NCI-H748 (cell line): ENCODE results near the gene ANAPC7.
A peak's percentile ranks its signal among the peaks of the same experiment; 100 is the strongest.
"Not testable (repeated sequence)": the region's sequence is repeated elsewhere in the genome, so short reads cannot be mapped to it uniquely, and the experiment has no call there.

ENCODE experiments used
- DNase-seq: peaks from one replicate; lab custom pipeline; 2025; ENCODE audit not compliant: unreplicated experiment; lab: John Stamatoyannopoulos, UW

Gene ANAPC7

DNA sequence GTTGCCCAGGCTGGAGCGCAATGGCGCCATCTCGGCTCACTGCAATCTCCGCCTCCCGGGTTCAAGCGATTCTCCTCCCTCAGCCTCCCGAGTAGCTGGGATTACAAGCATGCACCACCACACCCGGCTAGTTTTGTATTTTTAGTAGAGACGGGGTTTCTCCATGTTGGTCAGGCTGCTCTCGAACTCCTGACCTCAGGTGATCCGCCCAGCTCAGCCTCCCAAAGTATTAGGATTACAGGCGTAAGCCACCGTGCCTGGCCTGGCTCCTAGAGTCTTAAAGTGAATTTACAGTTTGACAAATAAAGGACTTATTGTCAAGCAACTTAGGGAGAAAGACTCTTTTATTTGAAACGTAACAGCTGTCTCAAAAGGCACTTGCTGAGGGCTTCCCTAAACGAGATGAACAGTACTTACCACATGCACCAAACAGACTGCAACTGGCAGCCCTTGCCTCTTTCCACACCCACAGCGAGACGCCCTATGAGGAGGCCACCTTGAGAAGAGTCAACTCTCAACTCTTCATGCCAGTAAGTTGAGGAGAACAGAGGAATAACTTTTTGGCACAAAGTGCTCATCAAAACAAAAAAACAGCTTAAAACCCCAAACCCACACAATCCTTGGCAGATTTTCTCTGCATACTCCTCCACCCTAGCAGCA lies 25.2 kb downstream of the ANAPC7 start:
- DNase-seq: not testable (repeated sequence)

DNA sequence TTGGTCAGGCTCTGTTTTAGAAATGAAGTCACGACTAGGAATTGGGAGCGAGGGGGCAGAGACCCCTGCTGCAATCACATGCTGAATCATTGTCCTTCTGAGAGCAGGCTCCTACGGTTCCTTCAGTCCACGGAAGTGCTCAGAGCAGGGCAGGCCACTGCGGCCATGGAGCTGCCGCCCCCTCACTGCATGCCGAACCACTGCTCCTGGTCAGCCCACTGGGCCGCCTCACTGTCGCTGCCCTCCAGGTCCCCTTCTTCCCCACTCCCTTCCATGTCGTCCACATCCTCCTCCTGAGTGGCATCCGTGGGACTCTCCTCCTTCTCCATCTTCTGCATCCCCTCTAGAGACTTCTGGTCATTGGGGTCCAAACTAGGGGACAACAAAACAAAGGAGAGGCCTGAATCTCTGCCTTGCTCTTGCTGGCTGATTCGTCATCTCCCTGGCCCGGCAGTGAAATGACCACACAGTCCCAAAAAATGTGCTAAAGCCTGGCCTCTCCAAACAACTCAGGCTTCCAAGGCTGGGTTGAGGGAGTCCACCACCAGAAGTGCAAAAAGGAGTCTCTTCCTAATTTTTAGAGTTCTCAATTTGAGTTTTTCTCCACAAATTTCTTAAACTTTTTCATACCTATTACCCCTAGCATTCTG lies 29.4 kb downstream of the ANAPC7 start:
- DNase-seq: no peak

DNA sequence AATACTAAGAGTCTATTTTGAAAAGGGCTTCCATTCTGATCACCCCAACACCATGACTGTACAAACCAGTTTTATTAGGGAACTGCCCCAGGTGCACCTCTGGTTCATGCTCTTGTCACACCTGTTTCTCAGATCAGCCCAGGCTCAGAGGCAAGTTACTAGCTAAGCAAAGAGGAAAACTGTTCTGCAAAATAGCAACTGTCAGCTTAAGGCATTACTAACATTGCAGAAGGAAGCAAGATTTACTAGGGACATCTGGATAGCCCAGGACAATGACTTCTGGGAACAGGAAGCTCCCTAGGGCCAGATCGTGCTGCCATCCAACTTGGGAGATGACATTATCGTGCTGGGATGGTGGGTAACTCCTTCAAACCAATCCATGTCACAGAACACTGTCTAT lies 30.1 kb downstream of the ANAPC7 start:
- DNase-seq: no peak

DNA sequence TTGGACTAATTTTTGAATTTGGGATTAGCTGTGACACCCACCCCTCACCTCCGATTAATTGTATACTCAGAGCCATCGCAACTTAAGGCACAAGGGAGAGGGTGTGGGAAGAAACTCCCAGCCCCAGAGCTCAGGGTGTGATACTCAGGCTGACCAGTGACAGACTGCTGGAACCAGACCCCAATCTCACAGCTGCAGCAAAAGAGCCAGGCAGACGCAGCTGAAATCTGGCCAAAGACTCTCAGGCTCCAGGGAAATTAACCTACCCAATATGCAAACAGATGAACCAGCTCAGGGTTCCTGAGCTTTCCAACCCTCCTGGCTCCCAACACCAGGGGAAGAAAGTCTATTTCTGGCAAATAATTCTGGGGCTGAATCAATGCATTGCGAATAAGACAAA lies 30.5 kb downstream of the ANAPC7 start:
- no peak for DNase-seq

DNA sequence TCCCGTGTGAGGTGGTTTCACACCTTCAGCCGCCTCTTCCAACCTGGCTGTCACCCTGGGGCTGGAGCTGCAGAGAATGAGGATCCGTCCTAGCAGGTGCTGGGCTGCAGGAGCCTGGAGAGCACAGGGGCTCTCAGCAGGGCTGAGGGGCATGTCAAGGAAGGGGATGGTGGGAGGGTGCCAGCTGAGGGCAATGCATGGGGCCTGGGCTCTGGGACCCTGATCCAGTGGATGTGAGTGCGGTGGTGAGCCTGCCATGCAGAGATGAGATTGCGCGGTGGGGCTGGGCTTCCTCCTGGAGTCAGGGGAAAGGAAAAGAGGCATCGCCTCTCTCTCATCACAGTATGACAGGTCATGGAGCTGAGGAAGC lies 31.5 kb downstream of the ANAPC7 start:
- DNase-seq: no peak

DNA sequence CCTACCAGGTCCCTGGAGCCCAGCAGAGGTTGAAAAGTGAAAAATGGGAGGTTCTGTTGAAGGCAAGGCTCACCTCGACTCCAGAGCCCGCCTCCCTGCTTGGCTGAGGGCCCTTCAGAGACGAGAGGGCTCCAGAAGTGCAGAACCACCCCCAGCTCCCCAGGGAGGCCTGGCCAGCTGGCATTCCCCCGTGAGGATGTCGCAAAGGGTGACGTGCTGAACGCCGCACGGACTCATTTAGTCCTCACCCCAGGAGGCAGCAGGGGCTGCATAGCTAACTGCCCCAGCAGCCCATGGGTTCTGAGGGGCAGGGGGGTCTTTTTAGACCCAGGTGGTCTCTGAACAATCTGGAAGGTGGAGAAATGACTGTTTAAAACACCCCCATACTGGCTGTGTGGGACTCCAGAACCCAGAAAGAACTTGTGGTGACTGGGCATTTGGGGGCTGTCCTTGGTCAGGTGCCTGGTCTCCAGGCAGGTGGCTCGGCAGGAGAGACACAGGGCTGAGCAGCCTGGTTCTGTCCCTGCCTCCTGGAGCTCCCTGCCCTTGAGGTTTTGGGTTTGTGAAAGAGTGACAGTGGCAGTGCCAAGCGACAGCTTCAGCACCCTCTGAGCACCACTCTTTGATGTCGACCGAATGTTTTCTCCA lies 32.0 kb downstream of the ANAPC7 start:
- no peak for DNase-seq

DNA sequence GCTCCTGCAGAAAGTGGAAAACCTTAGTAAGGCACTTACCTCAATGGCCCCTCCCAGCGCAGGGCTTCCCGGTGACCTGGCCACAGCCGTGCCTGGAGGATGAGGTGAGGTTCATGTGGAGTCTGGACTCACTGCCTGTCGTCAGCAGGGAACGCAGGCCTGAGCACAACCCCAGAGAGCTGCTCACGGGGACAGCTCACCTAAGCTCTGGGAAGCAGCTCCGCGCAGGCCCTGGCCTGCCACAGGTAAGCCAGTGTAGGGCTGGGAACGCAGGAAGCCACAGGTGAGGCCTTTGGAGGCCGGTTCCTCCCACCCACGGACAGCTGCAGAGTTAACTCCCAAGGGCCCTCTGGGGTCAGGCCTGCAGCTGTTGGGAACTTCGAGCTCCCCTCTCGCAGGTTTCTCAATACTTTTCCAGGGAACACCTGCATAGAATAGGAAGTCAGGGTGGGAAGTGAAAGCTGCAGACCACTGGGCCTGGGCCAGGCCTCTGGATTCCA lies 32.7 kb downstream of the ANAPC7 start:
- DNase-seq: no peak

DNA sequence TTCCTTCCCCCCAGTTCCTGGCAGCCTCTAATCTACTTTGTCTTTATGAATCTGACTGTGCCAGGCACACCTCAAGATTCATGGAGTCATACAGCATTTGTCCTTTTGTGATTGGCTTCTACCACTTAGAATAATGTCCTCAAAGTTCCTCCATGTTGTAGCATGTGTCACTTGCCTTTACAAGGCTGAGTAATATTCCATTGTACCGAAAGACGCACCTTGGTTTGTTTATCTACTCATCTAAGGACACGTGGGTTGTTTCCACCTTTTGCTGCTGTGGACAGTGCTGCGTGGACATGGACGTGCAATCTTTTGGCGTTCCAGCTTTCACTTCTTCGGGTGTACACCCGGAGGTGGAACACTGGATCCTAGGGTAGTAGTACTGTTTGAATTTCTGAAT lies 33.5 kb downstream of the ANAPC7 start:
- no peak for DNase-seq

DNA sequence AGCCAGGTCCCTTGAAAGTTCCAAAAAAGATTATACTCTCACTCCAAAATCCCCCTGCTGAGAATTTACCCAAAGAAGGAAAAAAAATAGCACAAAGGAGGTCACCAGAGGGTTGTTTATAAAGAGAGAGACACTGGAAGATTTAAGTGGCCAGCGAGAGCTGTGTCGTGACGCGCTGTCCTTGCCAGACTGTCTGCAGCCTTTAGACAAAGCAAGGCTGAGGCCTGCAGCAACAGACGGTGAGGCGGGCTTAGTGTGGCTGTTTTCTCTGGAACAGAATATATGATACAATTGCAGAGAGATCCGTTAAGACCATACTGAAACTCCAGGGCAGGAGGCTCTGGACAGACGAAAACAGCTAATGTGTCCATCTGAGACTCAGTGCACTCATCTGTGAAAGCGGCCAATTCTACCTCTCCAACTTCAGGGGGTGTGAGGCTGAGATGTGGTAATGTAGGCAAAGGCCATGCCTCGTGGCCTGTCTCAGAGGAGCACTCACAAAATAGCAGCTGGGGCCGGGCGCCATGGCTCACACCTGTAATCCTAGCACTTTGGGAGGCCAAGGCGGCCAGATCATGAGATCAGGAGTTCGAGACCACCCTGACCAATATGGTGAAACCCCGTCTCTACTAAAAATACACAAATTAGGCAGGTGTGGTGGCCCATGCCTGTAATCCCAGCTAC lies 36.2 kb downstream of the ANAPC7 start:
- no peak for DNase-seq

DNA sequence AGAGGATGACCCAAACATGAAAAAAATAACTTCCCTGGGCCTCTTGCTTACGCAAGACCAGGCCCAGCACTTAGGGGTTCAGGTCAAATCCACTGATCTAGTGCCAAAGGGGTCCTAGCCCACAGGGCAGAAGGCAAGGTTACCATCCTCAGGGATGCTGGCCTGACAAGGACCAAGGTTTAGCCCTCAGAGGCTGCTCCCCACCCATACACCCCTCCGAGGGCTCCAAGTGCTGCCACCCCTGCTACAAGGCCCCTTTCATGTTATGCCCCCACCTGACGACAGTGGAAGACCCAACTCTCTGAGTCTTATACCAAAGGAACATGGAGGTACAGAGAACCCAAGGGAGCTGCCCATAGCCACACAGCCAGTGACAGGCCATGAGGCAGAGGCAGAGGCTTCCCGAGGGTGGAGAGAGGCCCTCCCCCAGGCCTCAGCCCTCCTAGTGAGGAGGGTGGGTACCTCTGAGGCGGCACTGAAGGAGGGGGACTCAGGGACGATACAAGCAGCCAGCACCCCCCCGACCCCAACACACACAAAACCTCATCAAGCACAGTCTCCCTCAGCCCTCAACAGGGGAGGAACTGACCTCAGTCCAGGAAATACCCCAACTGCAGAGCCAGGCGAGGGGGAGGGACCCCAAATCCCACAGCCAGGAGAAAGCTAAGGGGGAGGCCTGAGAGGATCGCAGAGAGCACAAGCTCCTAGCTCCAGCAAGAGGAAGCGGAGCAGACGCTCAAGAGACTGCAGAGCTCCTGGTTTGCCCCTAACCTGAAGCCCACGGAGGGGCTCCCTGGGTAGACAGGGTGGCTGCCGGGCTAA lies 37.0 kb downstream of the ANAPC7 start:
- no peak for DNase-seq

DNA sequence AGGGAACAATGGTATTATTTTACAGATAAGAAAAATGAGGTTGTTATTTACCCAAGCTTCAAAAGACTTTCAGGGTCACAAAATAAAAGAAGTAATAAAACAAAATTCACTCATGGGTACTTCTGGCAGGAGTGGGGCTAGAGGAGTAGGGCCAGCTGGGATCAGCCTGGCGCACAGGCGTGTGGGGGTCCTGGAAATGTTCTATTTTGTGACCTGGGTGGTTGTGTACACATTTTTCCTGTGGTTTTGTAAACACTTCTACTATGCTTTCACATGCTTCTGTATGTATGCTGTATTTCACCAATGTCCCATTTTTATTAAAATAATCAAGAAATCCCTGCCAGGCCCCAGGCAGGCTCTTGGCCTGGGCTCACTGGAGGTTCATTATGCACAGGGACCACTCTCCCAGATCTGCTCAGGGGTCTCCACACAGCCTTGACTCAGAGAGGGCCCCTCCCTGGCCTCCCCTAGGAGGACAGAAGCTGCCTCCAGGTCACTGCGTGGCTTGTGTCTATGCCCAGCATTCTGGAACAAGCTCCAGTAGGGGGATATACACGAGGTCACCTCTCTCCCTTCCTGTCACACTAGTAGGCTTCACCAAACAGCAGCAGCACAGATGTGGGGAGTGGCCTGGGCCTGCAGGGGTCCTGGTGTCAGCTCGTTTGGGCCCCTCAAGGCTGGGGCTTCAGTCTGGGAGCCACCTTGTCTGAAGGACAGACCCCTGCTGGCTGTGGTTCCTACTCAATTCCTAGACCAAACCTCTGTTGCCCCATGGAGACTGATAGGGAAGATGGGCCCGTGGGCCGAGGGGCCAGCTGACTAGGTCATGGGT lies 37.8 kb downstream of the ANAPC7 start:
- no peak for DNase-seq

DNA sequence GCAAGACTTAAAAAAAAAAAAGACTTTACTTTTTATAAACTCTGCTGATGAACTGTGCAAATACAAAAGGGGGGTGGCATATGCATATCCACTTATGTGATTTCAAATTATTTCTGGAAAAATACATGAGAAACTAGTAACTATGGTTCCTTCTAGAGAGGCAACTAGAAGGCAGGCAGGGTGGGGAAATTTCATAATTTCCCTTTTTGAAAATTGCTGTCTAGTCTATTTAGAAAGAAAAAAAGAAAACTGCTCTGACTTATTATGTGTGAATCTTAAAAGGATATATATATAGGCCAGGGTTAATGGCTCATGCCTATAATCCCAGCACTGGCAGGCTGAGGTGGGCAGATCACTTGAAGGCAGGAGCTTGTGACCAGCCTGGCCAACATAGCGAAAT lies 42.3 kb downstream of the ANAPC7 start:
- DNase-seq: no peak

DNA sequence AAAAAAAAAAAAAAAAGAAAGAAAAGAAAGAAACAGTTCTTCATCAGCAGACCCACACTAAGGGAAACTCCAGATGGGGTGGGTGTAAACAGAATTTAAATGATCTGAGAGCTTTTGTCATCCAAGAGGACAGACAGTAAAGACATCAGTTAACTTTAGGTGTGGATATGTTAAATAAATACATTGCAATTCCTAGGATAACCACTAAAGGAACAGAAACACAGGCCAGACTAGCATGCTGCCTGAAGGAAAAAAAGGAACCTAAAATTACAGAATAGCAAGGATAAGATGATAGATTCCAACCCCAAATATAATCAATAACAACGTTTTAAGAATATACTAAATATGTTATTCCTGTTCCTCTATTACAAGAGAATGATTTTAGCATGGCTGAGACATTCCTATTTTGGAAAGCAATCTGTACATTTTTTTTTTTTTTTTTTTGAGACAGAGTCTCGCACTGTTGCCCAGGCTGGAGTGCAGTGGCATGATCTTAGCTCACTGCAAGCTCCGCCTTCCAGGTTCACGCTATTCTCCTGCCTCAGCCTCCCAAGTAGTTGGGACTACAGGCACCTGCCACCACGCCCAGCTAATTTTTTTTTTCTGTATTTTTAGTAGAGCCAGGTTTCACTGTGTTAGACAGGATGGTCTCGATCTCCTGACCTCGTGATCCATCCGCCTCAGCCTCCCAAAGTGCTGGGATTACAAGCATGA lies 45.0 kb downstream of the ANAPC7 start:
- not testable (repeated sequence) for DNase-seq

DNA sequence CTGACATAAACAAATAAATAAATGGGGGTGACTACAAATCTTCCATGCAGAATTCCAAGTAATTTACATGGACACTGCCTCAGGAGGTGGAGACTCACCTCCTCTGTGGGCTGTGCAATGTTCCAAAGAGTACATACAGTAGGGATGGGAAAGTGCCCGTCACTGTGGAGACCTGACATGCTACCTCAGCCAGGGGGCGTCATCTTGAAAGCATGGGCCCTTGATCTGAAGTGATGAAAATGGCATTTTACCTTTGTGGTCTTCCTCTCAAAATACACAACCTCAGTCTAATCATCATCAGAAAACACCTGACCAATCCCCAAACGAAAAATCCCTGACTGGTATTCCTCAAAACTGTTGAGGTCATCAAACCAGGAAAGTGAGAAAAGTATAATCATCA lies 48.4 kb downstream of the ANAPC7 start:
- DNase-seq: peak; percentile 40

DNA sequence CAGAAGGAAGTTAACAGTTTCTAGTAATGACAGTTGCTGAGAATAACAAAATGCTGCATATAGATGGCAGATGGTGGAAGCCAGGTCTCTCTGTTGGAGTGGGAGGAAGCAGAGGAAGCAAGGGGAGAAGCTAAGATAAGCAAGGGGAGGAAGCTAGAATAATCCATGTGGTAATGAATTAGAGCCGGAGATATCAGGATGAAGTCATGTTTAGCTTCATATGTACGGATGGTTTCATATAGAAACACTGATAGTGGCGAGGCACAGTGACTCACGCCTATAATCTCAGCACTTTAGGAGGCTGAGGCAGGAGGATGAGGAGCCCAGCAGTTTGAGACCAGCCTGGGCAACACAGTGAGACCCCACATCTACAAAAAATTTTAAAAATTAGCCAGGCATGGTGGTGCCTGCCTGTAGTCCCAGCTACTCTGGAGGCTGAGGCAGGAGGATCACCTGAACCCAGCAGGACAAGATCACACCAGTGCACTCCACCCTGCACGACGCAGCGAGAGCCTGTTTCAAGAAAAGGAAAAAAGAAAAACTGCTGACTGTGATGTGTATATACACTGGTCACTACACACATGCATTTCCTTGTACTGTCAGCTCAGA lies 49.2 kb downstream of the ANAPC7 start:
- no peak for DNase-seq

DNA sequence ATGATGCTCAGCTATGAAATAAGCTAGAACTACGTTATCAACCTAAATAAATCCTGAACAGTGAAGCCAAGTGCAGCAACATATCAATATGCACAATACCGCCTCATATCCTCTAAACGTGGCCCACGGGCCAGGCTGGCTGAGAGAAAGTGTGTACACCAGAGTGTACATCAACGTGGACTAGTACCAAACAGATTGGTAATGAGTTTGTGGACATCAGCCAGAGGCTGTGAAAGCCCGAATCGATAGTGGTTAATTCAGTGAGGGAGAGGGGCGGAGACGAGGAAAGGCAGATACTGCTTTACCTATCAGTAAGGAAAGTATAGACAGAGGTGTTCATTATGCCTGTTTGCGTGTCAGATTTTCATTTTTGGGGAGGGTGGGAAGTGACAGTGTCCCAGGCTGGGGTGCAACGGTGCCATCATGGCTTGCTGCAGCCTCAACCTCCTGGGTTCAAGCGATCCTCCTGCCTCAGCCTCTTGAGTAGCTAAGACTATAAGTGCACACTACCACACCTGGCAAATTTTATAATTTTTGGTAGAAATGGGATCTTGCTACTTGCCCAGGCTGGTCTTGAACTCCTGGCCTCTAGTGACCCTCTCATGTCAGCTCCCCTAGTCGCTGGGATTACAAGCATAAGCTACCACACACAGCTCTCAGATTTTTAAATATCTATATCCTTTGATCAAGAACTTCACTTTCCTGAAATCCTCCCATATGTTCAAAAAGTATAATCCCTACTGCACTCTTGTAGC lies 50.1 kb downstream of the ANAPC7 start:
- no peak for DNase-seq

DNA sequence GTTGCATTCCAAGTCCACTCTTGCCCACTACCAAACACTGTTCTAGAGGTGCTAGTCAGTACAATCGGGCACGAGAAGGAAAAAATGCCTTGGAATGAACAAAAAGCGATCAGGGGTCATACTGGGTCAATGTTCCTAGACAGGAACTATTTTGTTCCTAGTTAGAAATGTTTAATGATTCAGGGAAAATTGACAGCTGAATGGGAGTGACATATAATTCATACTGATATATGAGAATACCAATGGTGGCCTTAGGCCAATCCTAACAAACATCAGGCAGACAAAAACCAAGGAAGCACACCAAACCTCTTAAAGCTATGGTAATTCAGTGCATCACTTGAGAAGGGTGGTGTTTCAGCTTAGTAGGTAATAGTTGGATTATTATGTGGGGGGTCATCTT lies 51.1 kb downstream of the ANAPC7 start:
- no peak for DNase-seq

DNA sequence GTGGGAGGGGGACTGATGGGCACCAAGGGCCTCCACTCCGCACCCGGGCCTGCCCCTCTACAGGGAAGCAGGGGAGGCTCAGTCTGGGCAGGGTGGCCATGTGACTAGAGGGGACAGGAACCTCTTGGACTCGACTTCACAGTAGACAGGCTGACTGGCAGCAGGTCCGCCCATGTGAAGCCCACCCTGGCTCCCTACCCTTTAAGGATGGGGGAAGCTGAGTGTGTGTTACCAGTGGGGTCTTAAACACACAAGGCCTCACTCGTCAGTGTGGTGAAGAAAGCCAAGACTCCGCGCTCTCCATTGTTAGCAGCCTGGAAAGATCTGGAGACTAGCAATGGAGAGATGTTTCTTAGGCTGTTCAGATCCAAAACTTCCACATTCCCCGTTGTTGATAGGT lies 52.4 kb downstream of the ANAPC7 start:
- no peak for DNase-seq
